Middle frontal gyrus (tissue), 1 donor: ENCODE data around the gene NKRF.
A peak's percentile ranks its signal among the peaks of the same experiment; 100 is the strongest.

ENCODE experiments used
- DNase-seq: peaks from one replicate; pipeline ENCODE4 v3.0.0-alpha.2; 2015; ENCODE audit warnings: low spot score; ENCODE audit errors: extremely low spot score

The NKRF gene

DNA sequence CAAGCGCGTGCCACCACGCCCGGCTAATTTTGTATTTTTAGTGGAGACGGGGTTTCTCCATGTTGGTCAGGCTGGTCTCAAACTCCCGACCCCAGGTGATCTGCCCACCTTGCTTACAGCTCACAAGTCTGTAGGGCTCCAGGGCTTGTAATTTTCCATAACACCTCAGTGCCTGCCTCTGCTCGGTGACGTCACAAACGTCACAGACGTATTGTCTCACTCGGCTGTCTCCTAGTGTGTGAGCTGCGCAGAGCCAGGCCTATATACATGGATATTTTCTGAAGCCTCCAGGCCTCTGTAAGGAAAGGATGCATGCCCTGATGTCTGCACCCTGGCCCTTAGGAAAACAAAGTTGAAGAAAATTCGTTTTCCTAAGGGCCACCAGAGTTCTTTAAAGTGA lies 8.6 kb upstream of the NKRF start:
- DNase-seq, result no peak

DNA sequence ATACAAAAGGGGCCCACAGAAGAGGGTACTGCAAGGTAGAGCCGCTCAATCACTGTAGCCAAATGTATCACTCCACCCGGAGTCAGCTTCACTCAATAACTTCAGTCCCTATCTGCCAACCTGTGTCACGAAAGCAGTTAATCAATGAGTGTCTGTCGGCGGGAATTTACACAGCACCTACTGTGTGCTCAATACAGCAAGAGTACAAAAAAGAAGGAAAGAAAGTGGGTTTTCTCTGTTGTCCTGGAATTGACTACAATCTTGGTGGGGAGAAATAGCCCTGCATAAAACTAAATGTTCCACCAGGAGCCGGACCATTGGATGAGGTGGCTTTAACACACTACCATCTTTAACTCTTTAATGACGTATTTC lies 780 bp upstream of the NKRF start:
- no peak for DNase-seq

DNA sequence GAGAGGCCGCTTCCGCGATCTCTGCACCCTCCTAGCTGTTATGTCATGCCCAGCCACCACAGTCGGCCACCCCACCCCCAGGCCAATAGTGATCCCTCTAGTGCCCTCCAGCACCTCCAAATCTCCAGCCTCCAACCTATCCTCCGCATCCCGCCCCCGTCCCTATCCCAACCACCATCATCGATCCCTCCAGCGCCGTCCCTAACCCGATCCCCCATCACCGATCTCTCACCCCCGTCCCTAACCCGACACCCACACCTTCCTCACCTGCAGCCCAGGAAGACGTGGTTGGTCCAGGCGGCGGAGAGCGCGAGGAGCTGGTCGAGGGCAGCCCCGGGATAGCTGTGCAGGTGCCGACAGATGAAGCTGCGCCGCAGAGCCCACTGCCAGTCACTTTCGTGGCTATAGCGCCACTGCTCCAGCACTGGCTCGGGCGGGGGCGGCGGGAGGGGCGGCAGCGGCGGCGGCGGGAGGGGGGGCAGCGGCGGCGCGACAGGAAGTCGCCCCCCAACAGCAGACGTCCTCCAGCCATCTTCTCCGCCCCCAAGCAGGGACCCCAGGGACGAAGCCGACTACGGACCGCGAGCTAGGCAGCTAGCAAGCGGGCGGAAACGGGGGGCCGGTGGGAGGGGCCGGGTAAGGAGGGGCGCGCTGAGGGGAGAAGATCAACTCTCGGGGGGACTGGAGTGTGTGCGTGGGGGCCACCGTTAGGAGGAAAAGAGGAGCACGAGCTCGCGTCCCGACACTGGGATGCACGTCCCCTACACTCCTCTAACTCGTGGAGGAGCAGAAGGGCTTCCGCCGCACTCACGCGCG lies 552 bp downstream of the NKRF start:
- DNase-seq, result no peak

DNA sequence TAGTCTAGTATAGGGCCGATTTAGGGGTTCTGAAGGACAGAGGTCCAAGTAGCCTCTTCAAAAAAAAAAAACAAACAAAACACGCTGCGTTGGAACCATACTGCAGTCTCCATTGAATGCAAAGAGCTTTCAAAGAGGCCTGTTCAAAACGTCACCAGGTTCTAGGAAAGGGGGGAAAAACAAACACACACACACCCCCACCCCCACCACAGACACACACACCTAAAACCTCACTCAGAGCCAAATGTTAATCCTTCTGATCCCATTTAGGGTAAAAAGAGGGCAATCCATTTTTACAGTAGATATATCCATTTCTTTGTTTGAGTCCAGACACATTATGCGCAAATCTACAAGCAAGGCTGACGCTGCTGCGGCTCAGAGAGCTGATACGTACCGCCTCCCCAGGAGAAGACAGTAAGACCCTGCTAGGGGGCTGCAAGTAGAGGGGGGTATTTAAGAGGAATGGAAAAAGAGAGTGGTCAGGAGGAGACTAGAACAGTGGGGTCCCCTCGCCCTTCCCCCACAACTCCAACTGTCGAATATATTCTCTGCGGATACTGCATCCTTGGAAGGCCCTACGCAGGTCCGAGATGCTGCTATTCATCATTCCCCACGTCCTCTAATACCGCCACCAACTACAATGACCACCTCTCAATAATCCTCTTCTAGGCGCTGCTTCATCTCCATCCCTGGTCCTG lies 1.3 kb downstream of the NKRF start:
- DNase-seq, result no peak

- no peak for DNase-seq
These were observed 3.4 kb downstream of the NKRF start for GRCh38 chrX:119602701-119603255.

DNA sequence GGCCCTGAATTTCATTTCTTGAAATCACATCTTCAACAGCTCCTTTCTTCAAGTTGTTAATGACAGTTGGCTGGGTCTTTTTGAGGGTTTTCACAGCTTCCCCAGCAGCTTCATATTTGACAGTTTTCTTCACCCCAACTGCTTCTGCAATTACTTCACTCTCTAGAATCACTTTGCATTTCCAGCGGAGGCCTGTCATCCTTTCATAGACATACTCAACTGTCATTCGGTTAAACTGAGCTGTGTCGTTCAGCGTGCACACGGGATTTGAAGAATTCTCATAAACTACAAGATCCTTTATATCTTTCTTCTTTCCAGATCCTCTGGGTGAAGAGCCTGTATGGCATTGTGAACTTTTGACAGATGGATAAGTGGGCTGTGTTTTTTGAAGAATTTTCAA lies 16.4 kb downstream of the NKRF start:
- no peak for DNase-seq

DNA sequence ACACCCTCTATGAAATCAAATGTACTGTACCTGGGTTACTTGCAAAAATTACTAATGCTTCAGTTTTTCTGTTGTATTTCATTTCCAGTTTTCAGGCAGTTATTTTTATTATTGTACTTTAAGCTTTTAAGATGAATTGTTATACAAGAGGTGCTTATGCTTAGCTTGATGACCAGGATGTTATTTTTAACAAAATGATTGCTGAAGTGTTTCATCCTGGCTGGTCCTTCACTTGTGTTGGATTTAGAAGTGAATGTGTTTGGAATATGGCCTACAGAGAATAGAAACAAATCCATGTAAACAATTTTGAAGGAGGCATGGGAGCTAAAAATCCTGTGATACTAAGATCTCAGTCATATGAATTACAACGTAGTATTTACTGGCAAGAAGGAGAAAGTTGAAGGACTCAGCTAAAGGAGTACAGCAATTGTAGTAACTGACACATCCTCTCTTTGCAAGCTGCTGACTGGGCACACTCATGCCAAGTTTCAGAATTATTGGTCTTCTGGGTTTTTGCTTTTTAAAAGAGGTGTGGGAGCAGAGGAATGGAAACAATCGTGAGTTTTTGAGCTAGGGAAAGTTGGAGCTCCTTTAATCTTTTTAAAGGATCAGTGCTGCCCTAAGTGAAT lies 22.7 kb downstream of the NKRF start:
- DNase-seq, result no peak

- no peak for DNase-seq
These were observed 26.8 kb downstream of the NKRF start for GRCh38 chrX:119579414-119579813.

- DNase-seq, result peak; percentile 36
These were observed 31.6 kb downstream of the NKRF start, which contains the start of gene UBE2A for GRCh38 chrX:119574394-119575266. TSS of gene UBE2A (plus strand) at chrX:119574563. CDS start at chrX:119574712, 149 bp downstream.

- DNase-seq, result no peak
These were observed 32.3 kb downstream of the NKRF start for GRCh38 chrX:119573840-119574393.

GRCh38 chrX:119573222-119573621 lies 33.0 kb downstream of the NKRF start:
- no peak for DNase-seq

DNA sequence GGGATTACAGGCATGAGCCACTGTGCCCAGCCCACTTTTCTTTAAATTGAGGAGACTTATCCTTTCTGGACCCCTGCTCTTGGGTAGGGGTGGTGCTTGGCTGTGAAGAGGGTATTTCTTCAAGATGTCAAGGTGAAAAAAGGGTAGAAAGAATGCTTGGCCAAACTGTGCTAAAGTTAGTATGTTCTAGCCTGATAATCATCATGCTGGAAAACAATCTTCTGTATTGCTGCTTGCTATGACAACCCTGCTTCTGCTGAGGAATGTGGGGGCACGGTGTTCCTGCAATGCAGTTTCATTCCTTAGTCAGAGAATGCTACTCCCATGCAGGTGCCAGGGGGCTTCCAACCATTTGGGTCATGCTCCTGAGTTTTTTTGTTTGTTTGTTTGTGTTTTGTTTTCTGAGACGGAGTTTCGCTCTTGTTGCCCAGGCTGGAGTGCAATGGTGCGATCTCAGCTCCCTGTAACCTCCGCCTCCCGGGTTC lies 35.8 kb downstream of the NKRF start:
- DNase-seq, result no peak

DNA sequence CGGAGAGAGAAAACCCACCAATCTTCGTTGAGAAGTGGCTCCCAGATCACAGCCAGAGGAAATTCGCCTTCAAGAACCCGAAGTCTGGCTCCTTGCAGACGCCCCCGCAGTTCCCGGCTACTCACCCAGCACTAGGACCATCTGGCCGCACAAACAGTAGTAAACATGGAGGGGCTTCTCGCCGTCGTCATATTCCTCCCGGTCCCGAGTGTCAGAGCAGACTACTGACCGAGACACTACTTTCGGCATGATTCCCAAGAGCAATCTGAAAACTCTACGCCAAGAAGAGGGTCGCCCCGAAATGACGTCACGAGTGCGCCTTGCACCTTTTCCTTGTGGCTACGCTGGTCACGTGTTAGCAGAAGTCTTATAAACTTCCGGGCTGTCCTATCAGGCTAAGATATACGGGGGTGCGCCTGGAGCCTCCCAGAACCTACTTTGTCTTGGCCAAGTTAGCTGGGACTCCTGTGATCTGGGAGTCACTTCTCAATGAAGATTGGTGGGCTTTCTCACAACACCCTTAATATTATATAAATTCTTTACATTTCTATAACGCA lies 41.0 kb downstream of the NKRF start, which contains the start of gene STEEP1:
Gene STEEP1 (minus strand): TSS at position 303 of the 557 bp plus-strand sequence. CDS start 54 bp downstream, at position 249.
- peak; percentile 63 for DNase-seq

DNA sequence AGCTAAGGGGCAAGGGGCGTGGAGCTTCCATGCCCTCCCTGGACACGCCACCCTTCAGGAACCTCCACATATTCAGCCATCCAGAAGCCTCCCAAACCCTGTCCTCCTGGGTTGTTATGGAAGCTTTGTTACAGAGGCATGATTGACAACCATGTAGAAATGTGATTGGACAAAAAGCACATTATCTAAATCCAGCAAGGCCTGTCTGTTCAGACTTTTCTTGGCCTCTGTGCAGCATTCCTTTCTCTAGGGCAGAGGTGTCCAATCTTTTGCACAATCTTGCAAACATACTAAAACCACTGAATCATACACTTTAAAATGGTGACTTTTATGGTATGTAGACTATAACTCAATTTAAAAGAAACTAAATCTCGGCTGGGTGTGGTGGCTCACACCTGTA lies 53.7 kb downstream of the NKRF start:
- DNase-seq, result no peak

DNA sequence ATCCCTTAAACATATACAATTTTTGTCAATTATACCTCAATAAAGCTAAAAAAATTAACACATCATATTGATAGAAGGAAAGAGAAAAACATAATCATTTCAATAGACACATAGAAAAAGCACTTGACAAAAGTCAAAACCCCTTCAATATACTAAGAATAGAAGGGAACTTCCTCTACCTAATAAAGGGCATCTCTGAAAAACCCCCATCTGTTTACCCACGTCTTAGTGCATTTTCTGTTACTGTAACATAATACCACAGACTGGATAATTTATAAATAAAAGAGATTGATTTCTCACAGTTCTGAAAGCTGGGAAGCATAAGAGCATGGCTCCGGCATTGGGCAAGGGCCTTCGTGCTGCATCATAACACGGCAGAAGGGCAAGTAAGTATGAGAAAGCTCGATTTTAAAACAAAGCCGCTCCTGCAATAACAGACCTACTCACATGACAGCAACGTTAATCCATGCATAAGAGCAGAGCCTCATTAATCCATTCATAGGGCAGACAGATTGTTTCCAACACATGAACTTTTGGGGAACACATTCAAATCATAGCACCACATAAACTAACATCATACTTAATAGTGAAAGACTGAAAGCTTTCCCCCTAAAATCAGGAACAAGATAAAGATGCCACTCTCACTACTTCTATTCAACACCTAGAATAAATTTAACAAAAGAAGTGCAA lies 56.8 kb downstream of the NKRF start:
- DNase-seq, result no peak

- no peak for DNase-seq
These were observed 65.0 kb downstream of the NKRF start for GRCh38 chrX:119541188-119541587.

GRCh38 chrX:119539872-119540271 lies 66.4 kb downstream of the NKRF start:
- DNase-seq, result no peak
